PC-9 (cell line): ENCODE data around the gene WDR20. TPM values are rescaled to one million over a fixed set of nuclear protein-coding genes. Genes with fewer than 3 reads are reported as not detected.

ENCODE experiments used
- BruUV-seq: library from RNA; stranded (reverse); fragments of 400-500 nt; replicated peaks from 2 replicates; lab custom pipeline; 2021; lab: Mats Ljungman, UMichigan
- CTCF ChIA-PET: fragments of 300-600 bp; sonication (Branson Sonifier 250); formaldehyde crosslinking; loops from one replicate; lab custom pipeline; 2022; ENCODE audit warnings: antibody characterized with exemption; lab: Charles Lee
- POLR2A ChIA-PET: fragments of 300-600 bp; sonication (Branson Sonifier 250); formaldehyde crosslinking; loops from one replicate; lab custom pipeline; 2022; ENCODE audit warnings: antibody characterized with exemption; ENCODE audit not compliant: unreplicated experiment; lab: Charles Lee
- DNase-seq, 2 experiments: peaks; one replicate each; pipeline versions ENCODE4 v3.0.0 to v3.0.0-alpha.2; 2015 to 2022; ENCODE audit warnings: mixed read lengths in 1 of 2
- H2AFZ ChIP-seq: fragments of 200-600 bp; sonication (generic); 2 replicates; pipeline ENCODE4 v1.8.1; 2017; ENCODE audit warnings: antibody characterized with exemption
- H3F3A ChIP-seq: fragments of 200-600 bp; sonication (generic); 2 replicates; pipeline ENCODE4 v1.8.1; 2017; ENCODE audit warnings: antibody characterized with exemption, mild to moderate bottlenecking, low read depth; ENCODE audit not compliant: insufficient read depth
- H3K27ac ChIP-seq: fragments of 200-600 bp; sonication (generic); 2 replicates; pipeline ENCODE4 v1.6.1; 2016; ENCODE audit warnings: mixed run types
- H3K27me3 ChIP-seq: fragments of 200-600 bp; sonication (generic); 2 replicates; pipeline ENCODE4 v1.6.1; 2016; ENCODE audit warnings: low read depth, mixed run types; ENCODE audit not compliant: insufficient read depth
- H3K36me3 ChIP-seq: fragments of 200-600 bp; sonication (generic); 2 replicates; pipeline ENCODE4 v1.6.1; 2016; ENCODE audit warnings: low read depth, mixed run types
- H3K4me1 ChIP-seq: fragments of 200-600 bp; sonication (generic); replicated peaks from 2 replicates; pipeline ENCODE4 v1.6.1; 2016; ENCODE audit warnings: mixed run types; ENCODE audit not compliant: insufficient read depth
- H3K4me2 ChIP-seq: fragments of 200-600 bp; sonication (generic); 2 replicates; pipeline ENCODE4 v1.6.1; 2017; ENCODE audit warnings: mixed run types
- H3K4me3 ChIP-seq: fragments of 200-600 bp; sonication (generic); 2 replicates; pipeline ENCODE4 v1.6.1; 2016; ENCODE audit warnings: mixed run types
- H3K79me2 ChIP-seq: fragments of 200-600 bp; sonication (generic); 2 replicates; pipeline ENCODE4 v1.6.1; 2017; ENCODE audit warnings: low read depth, mixed run types
- H3K9me2 ChIP-seq: fragments of 200-600 bp; sonication (generic); 2 replicates; pipeline ENCODE4 v1.8.1; 2017; ENCODE audit warnings: mild to moderate bottlenecking; ENCODE audit not compliant: insufficient read depth
- H3K9me3 ChIP-seq: fragments of 200-600 bp; sonication (generic); 2 replicates; pipeline ENCODE4 v1.8.1; 2016; ENCODE audit warnings: low read depth; ENCODE audit not compliant: insufficient read depth
- H4K20me1 ChIP-seq: fragments of 200-600 bp; sonication (generic); 2 replicates; pipeline ENCODE4 v1.8.1; 2017; ENCODE audit not compliant: insufficient read depth
- EZH2 ChIP-seq: fragments of 200-600 bp; sonication (generic); IDR thresholded peaks from 2 replicates; pipeline ENCODE4 v1.8.0; 2017; ENCODE audit warnings: antibody characterized with exemption, low read depth
- intact Hi-C: fragments of 100-400 bp; cut with micrococcal nuclease; formaldehyde crosslinking; loops from one replicate; pipeline ENCODE4 v1.10.0; 2022; ENCODE audit not compliant: unreplicated experiment
- total RNA-seq: library from RNA; stranded (reverse); gene quantifications from 2 replicates; pipeline ENCODE4 v1.2.3, GENCODE V29; 2021
- TF ChIP-seq, protein P1 (sequence below): fragments of 200-600 bp; sonication (generic); conservative IDR thresholded peaks from 2 replicates; pipeline ENCODE4 v1.6.1; 2017; ENCODE audit warnings: mixed run types, antibody characterized with exemption, mild to moderate bottlenecking, moderate library complexity

Gene WDR20
- total RNA-seq, 1 experiment from 2014 or later = 93.5 TPM

DNA sequence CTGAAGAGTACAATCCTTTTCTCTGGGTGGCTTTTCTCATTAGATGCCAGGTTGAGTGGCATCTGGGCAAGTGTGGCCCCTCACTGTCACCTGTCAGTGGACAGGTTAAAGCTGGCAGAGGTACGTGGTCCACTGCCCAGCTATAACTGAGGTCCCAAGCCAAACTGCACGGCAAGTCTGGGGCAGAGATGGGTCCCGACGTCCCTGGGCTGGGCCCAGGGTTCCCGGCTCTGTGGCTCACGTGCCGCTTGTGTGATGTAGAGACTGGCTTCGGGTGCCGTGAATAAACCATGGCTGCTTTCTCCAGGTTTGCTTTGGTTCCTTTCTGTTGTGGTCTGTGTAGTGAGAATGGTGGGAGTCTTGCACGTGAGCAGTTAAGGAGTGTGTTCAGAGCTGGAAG lies 77.7 kb downstream of the WDR20 start:
- Histone ChIP-seq H3K36me3 (peaks cover 5% of the 10 kb centered on the region; the same call in 1 of the 2 replicates), H2AFZ (no peak overlapping the region), H3K4me2 (no peak overlapping the region), H4K20me1 (peaks cover 10% of the 10 kb centered on the region; the same call in 1 of the 2 replicates), H3K27me3 (no peaks in the 10 kb centered on the region), H3K27ac (no peak overlapping the region), H3K4me1 (peaks cover 19% of the 10 kb centered on the region), H3K9me2 (no peaks in the 10 kb centered on the region), H3F3A (peaks cover 15% of the 10 kb centered on the region; the same call in 1 of the 2 replicates), H3K79me2 (peaks cover 23% of the 10 kb centered on the region), H3K9me3 (no peaks in the 10 kb centered on the region), H3K4me3 (no peak overlapping the region)
- CTCF ChIA-PET = no interaction called here
- DNase-seq = no peak
- BruUV-seq = no TSS peak
- POLR2A ChIA-PET = no interaction called here
- intact Hi-C loops = no loop called here
- no peak for TF ChIP-seq EZH2
- TF ChIP-seq, protein P1, sequence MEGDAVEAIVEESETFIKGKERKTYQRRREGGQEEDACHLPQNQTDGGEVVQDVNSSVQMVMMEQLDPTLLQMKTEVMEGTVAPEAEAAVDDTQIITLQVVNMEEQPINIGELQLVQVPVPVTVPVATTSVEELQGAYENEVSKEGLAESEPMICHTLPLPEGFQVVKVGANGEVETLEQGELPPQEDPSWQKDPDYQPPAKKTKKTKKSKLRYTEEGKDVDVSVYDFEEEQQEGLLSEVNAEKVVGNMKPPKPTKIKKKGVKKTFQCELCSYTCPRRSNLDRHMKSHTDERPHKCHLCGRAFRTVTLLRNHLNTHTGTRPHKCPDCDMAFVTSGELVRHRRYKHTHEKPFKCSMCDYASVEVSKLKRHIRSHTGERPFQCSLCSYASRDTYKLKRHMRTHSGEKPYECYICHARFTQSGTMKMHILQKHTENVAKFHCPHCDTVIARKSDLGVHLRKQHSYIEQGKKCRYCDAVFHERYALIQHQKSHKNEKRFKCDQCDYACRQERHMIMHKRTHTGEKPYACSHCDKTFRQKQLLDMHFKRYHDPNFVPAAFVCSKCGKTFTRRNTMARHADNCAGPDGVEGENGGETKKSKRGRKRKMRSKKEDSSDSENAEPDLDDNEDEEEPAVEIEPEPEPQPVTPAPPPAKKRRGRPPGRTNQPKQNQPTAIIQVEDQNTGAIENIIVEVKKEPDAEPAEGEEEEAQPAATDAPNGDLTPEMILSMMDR = no peak

DNA sequence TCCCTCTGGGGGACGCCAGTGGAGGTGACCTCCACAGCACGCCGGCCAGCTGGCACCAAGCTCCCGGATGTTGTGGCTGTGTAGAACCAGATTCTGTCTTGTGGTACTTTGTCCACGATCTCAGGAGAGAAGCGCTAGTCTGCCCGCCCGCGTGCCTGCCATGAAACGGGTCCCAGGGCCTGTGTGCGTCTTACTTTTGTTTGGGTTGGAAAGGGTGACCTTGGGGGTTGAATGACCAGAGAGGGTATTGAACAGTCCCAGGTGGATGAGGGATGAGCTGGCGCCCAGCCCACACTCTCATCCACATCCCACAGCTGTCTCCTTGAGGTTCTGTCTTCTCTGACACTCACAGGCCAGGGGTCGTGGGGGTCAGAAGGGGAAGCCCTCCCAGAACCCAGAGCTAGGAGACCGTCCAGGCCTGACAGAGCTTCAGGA lies 78.3 kb downstream of the WDR20 start:
- H3K4me1 ChIP-seq = peaks cover 19% of the 10 kb centered on the region
- no peaks in the 10 kb centered on the region for H3K9me3 ChIP-seq
- ChIA-PET POLR2A (no interaction called here), CTCF (interaction anchor here (0.8 kb wide), 1 partner anchor 10 kb away, joined by 3 read pairs; no protein-coding TSS in a partner anchor)
- TF ChIP-seq, protein P1 = no peak
- TF ChIP-seq EZH2 = no peak
- peaks cover 20% of the 10 kb centered on the region; the same call in 1 of the 2 replicates for H3F3A ChIP-seq
- no peaks in the 10 kb centered on the region for H3K27me3 ChIP-seq
- peaks cover 23% of the 10 kb centered on the region for H3K79me2 ChIP-seq
- H3K4me3 ChIP-seq = no peak overlapping the region
- intact Hi-C loops = no loop called here
- BruUV-seq = no TSS peak
- no peak for DNase-seq
- H3K27ac ChIP-seq = no peak overlapping the region
- no peaks in the 10 kb centered on the region for H3K9me2 ChIP-seq
- H4K20me1 ChIP-seq = peaks cover 10% of the 10 kb centered on the region; the same call in 1 of the 2 replicates
- H2AFZ ChIP-seq = no peak overlapping the region
- H3K36me3 ChIP-seq = peaks cover 2% of the 10 kb centered on the region; the same call in 1 of the 2 replicates
- H3K4me2 ChIP-seq = no peak overlapping the region

DNA sequence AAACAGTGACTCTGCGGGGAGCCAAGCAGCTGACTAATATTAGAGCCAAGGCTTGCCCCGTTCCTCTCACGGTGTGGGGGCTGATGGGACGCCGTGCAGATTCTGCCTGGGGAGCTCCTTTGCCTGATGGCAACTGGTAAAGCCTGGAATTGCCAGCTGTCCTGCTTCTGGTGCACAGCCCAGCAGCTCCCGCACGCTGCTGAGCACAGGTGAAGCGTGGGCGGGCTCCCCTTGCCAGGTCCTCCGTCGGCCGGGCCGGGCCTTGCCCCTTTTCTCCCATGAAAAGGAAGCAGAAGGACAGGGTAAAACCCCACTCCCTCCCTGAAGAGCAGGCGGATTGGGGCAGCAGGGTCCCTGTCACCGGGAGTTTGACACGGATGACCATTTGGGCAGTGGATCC lies 79.0 kb downstream of the WDR20 start:
- H3K4me2 ChIP-seq = no peak overlapping the region

More for the DNA sequence above, 79.0 kb downstream of the WDR20 start:
- DNase-seq = no peak
- H3K9me2 ChIP-seq = no peaks in the 10 kb centered on the region
- peaks cover 23% of the 10 kb centered on the region for H3K79me2 ChIP-seq
- TF ChIP-seq EZH2 = no peak
- TF ChIP-seq, protein P1 = no peak
- no peak overlapping the region for H3K4me3 ChIP-seq
- H3K36me3 ChIP-seq = peaks cover 3% of the 10 kb centered on the region; the same call in 1 of the 2 replicates
- no peaks in the 10 kb centered on the region for H3K27me3 ChIP-seq
- intact Hi-C loops = no loop called here
- no TSS peak for BruUV-seq
- ChIA-PET POLR2A (no interaction called here), CTCF (interaction anchor here (0.8 kb wide), 1 partner anchor 9 kb away, joined by 3 read pairs; no protein-coding TSS in a partner anchor)
- H2AFZ ChIP-seq = no peak overlapping the region
- no peak overlapping the region for H3K27ac ChIP-seq
- H3K4me1 ChIP-seq = peaks cover 19% of the 10 kb centered on the region
- peaks cover 20% of the 10 kb centered on the region; the same call in 1 of the 2 replicates for H3F3A ChIP-seq
- no peaks in the 10 kb centered on the region for H3K9me3 ChIP-seq
- peaks cover 10% of the 10 kb centered on the region; the same call in 1 of the 2 replicates for H4K20me1 ChIP-seq
